ENCODE measurements around the gene SELENOM. TPM values are rescaled to one million over a fixed set of nuclear protein-coding genes. Genes with fewer than 3 reads are reported as not detected.

SELENOM gene
- total and polyA plus RNA-seq, 2 donors from 2014 or later, result 154 to 291 TPM

DNA sequence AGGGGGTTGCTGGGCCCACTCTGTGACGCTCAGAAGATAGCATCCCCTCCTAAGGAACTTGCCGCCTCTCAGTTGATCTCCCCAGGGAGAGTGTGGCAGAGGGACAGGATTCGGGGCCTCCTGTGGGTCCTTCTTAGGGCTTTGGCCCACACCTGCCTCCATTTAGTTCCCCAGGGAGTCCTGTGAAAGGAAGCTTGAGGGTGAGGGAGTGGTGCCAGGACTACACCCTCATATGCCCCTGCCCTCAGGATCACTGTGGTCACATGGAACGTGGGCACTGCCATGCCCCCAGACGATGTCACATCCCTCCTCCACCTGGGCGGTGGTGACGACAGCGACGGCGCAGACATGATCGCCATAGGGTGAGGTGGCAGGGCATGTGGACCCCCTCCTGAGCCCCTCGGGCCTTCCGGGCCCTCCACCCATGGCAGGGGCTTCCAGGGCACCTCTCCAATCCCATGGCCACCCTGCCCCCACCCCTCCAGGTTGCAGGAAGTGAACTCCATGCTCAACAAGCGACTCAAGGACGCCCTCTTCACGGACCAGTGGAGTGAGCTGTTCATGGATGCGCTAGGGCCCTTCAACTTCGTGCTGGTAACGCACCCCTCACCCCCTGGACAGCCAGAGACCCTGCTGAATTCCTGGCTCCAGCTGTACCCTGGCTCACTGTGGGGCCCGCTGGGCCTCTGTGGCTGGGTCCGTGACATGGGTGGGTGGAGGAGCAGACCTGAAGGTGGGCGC is 18.9 kb upstream of the SELENOM start:
- TF ChIP-seq, protein P1, sequence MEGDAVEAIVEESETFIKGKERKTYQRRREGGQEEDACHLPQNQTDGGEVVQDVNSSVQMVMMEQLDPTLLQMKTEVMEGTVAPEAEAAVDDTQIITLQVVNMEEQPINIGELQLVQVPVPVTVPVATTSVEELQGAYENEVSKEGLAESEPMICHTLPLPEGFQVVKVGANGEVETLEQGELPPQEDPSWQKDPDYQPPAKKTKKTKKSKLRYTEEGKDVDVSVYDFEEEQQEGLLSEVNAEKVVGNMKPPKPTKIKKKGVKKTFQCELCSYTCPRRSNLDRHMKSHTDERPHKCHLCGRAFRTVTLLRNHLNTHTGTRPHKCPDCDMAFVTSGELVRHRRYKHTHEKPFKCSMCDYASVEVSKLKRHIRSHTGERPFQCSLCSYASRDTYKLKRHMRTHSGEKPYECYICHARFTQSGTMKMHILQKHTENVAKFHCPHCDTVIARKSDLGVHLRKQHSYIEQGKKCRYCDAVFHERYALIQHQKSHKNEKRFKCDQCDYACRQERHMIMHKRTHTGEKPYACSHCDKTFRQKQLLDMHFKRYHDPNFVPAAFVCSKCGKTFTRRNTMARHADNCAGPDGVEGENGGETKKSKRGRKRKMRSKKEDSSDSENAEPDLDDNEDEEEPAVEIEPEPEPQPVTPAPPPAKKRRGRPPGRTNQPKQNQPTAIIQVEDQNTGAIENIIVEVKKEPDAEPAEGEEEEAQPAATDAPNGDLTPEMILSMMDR (IDR thresholded peaks at IDR 0.05; ENCODE audit: borderline replicate concordance, extremely low read depth, insufficient read depth), result no peak
- peak overlapping the region in 1 of 3 donors; percentile 46 for H3K9ac ChIP-seq (ENCODE audit: low read length in 3 of 3)
- no peak overlapping the region for H3K4me3 ChIP-seq (ENCODE audit: low read length in 3 of 3)
- intact Hi-C loops (cut with DNase I), result no loop called here
- H3K27ac ChIP-seq (ENCODE audit: low read depth in 2 of 2, low read length in 2 of 2), result peak overlapping the region; percentile 43 to 81
- no peaks in the 10 kb centered on the region for H3K9me3 ChIP-seq (ENCODE audit: control insufficient read depth in 2 of 3, insufficient read depth in 1 of 3, low read length in 3 of 3)
- H3K4me1 ChIP-seq (ENCODE audit: control insufficient read depth in 2 of 3, insufficient read depth in 2 of 3, low read depth in 1 of 3, low read length in 3 of 3), result peaks cover 0 to 15% (median 0%) of the 10 kb centered on the region in 3 donors
- DNase-seq, result no peak
- no peak for FAIRE-seq
- no peaks in the 10 kb centered on the region for H3K27me3 ChIP-seq (ENCODE audit: control insufficient read depth, insufficient read depth, low read length)
- H3K36me3 ChIP-seq (ENCODE audit: control insufficient read depth in 2 of 3, insufficient read depth in 3 of 3, low read length in 3 of 3), result peaks cover 0 to 2% (median 0%) of the 10 kb centered on the region in 3 donors

- TF ChIP-seq, protein P1 (IDR thresholded peaks at IDR 0.05; ENCODE audit: borderline replicate concordance, extremely low read depth, insufficient read depth), result no peak
- H3K36me3 ChIP-seq (ENCODE audit: control insufficient read depth in 2 of 3, insufficient read depth in 3 of 3, low read length in 3 of 3), result peaks cover 0 to 2% (median 0%) of the 10 kb centered on the region in 3 donors
- H3K4me1 ChIP-seq (ENCODE audit: control insufficient read depth in 2 of 3, insufficient read depth in 2 of 3, low read depth in 1 of 3, low read length in 3 of 3), result peaks cover 0 to 15% (median 0%) of the 10 kb centered on the region in 3 donors
- intact Hi-C loops (cut with DNase I), result no loop called here
- H3K27me3 ChIP-seq (ENCODE audit: control insufficient read depth, insufficient read depth, low read length), result no peaks in the 10 kb centered on the region
- H3K9me3 ChIP-seq (ENCODE audit: control insufficient read depth in 2 of 3, insufficient read depth in 1 of 3, low read length in 3 of 3), result no peaks in the 10 kb centered on the region
- peak overlapping the region in 2 of 3 donors; percentile 32 to 46 for H3K9ac ChIP-seq (ENCODE audit: low read length in 3 of 3)
- no peak overlapping the region for H3K4me3 ChIP-seq (ENCODE audit: low read length in 3 of 3)
- FAIRE-seq (no peak), DNase-seq (no peak)
- peak overlapping the region in 1 of 2 donors; percentile 81 for H3K27ac ChIP-seq (ENCODE audit: low read depth in 2 of 2, low read length in 2 of 2)
Measured at GRCh38 chr22:31125521-31126117, 18.3 kb upstream of the SELENOM start.

DNA sequence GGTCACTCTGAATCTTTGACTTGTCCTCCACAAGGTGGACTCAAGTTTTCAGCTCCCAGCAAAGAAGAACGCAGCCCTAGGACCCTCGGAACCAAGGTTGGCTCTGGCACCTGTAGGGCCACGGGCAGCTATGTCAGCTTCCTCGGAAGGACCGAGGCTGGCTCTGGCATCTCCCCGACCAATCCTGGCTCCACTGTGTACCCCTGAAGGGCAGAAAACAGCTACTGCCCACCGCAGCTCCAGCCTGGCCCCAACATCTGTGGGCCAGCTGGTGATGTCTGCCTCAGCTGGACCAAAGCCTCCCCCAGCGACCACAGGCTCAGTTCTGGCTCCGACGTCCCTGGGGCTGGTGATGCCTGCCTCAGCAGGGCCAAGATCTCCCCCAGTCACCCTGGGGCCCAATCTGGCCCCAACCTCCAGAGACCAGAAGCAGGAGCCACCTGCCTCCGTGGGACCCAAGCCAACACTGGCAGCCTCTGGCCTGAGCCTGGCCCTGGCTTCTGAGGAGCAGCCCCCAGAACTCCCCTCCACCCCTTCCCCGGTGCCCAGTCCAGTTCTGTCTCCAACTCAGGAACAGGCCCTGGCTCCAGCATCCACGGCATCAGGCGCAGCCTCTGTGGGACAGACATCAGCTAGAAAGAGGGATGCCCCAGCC is 17.6 kb upstream of the SELENOM start:
- Histone ChIP-seq H3K9ac (ENCODE audit: low read length in 3 of 3) (peak overlapping the region in 2 of 3 donors; percentile 31 to 98), H3K9me3 (ENCODE audit: control insufficient read depth in 2 of 3, insufficient read depth in 1 of 3, low read length in 3 of 3) (no peaks in the 10 kb centered on the region), H3K27ac (ENCODE audit: low read depth in 2 of 2, low read length in 2 of 2) (peak overlapping the region in 1 of 2 donors; percentile 40), H3K27me3 (ENCODE audit: control insufficient read depth, insufficient read depth, low read length) (no peaks in the 10 kb centered on the region), H3K36me3 (ENCODE audit: control insufficient read depth in 2 of 3, insufficient read depth in 3 of 3, low read length in 3 of 3) (peaks cover 0 to 2% (median 0%) of the 10 kb centered on the region in 3 donors), H3K4me1 (ENCODE audit: control insufficient read depth in 2 of 3, insufficient read depth in 2 of 3, low read depth in 1 of 3, low read length in 3 of 3) (peaks cover 0 to 15% (median 0%) of the 10 kb centered on the region in 3 donors), H3K4me3 (ENCODE audit: low read length in 3 of 3) (peak overlapping the region in 2 of 3 donors; percentile 41 to 80)
- TF ChIP-seq, protein P1 (IDR thresholded peaks at IDR 0.05; ENCODE audit: borderline replicate concordance, extremely low read depth, insufficient read depth), result no peak
- intact Hi-C loops (cut with DNase I), result no loop called here
- DNase-seq, result no peak
- FAIRE-seq, result no peak

All from kidney (tissue), 14 donors.